NT2/D1 (cell line): ENCODE results near the gene MLLT3.

Source experiments
- DNase-seq: peaks from one replicate; pipeline ENCODE4 v3.0.0-alpha.2; 2011; ENCODE audit warnings: low read depth, low spot score
- H3K27me3 ChIP-seq: 2 replicates; pipeline ENCODE4 v1.6.0; 2011; ENCODE audit warnings: mild to moderate bottlenecking; ENCODE audit not compliant: insufficient read length, insufficient read depth
- H3K36me3 ChIP-seq: 2 replicates; pipeline ENCODE4 v1.6.1; 2011; ENCODE audit warnings: mild to moderate bottlenecking, low read length, mixed read lengths; ENCODE audit not compliant: insufficient read depth, insufficient read length
- H3K4me1 ChIP-seq: 2 replicates; pipeline ENCODE4 v1.5.1; 2011; ENCODE audit not compliant: insufficient read depth, insufficient read length
- H3K4me3 ChIP-seq: 2 replicates; pipeline ENCODE4 v1.5.1; 2011; ENCODE audit warnings: low read depth; ENCODE audit not compliant: insufficient read length
- H3K9ac ChIP-seq: 2 replicates; pipeline ENCODE4 v1.6.0; 2011; ENCODE audit warnings: low read depth; ENCODE audit not compliant: insufficient read length
- H3K9me3 ChIP-seq: 2 replicates; pipeline ENCODE4 v1.5.1; 2011; ENCODE audit warnings: mild to moderate bottlenecking, low read length; ENCODE audit not compliant: insufficient read depth
- SUZ12 ChIP-seq: IDR thresholded peaks from 2 replicates; pipeline ENCODE4 v1.6.1; 2011; ENCODE audit not compliant: insufficient read length, insufficient read depth; ENCODE audit errors: extremely low read depth
- YY1 ChIP-seq: IDR thresholded peaks from 2 replicates; pipeline ENCODE4 v1.6.1; 2011; ENCODE audit not compliant: insufficient read length, insufficient read depth
- ZNF274 ChIP-seq: IDR thresholded peaks from 2 replicates; pipeline ENCODE4 v1.6.1; 2011; ENCODE audit warnings: mild to moderate bottlenecking, low read depth, low read length

Gene MLLT3

GRCh38 chr9:20619487-20620200, 2.7 kb downstream of the MLLT3 start:
- TF ChIP-seq ZNF274 (no peak), SUZ12 (no peak), YY1 (no peak)
- no peak for DNase-seq
- no peaks in the 10 kb centered on the region for H3K9me3 ChIP-seq
- H3K36me3 ChIP-seq: no peaks in the 10 kb centered on the region
- H3K4me1 ChIP-seq: peaks cover 7% of the 10 kb centered on the region
- H3K27me3 ChIP-seq: peaks cover 60% of the 10 kb centered on the region
- H3K9ac ChIP-seq: no peak overlapping the region
- H3K4me3 ChIP-seq: peak overlapping the region; percentile 66

- H3K4me1 ChIP-seq: peaks cover 5% of the 10 kb centered on the region
- H3K9me3 ChIP-seq: no peaks in the 10 kb centered on the region
- peaks cover 47% of the 10 kb centered on the region for H3K27me3 ChIP-seq
- no peaks in the 10 kb centered on the region for H3K36me3 ChIP-seq
- H3K9ac ChIP-seq: no peak overlapping the region
- no peak overlapping the region for H3K4me3 ChIP-seq
- no peak for DNase-seq
- no peak for TF ChIP-seq ZNF274
- no peak for TF ChIP-seq SUZ12
- no peak for TF ChIP-seq YY1
Measured at GRCh38 chr9:20618361-20618802, 3.9 kb downstream of the MLLT3 start.

- no peaks in the 10 kb centered on the region for H3K9me3 ChIP-seq
- peaks cover 38% of the 10 kb centered on the region for H3K27me3 ChIP-seq
- peaks cover 5% of the 10 kb centered on the region for H3K4me1 ChIP-seq
- TF ChIP-seq SUZ12: no peak
- TF ChIP-seq ZNF274: no peak
- TF ChIP-seq YY1: no peak
- no peak overlapping the region for H3K9ac ChIP-seq
- no peak for DNase-seq
- H3K36me3 ChIP-seq: no peaks in the 10 kb centered on the region
- H3K4me3 ChIP-seq: no peak overlapping the region
Measured at GRCh38 chr9:20616808-20617207, 5.5 kb downstream of the MLLT3 start.

GRCh38 chr9:20614602-20615216, 7.6 kb downstream of the MLLT3 start:
- Histone ChIP-seq H3K27me3 (peaks cover 17% of the 10 kb centered on the region), H3K4me1 (no peaks in the 10 kb centered on the region), H3K9ac (no peak overlapping the region), H3K4me3 (no peak overlapping the region), H3K9me3 (no peaks in the 10 kb centered on the region), H3K36me3 (no peaks in the 10 kb centered on the region)
- no peak for DNase-seq
- TF ChIP-seq SUZ12: no peak
- no peak for TF ChIP-seq ZNF274
- TF ChIP-seq YY1: no peak

GRCh38 chr9:20611691-20612287, 10.5 kb downstream of the MLLT3 start:
- no peaks in the 10 kb centered on the region for H3K27me3 ChIP-seq
- H3K4me1 ChIP-seq: no peaks in the 10 kb centered on the region
- DNase-seq: no peak
- TF ChIP-seq YY1 (no peak), ZNF274 (no peak), SUZ12 (no peak)
- no peak overlapping the region for H3K9ac ChIP-seq
- H3K9me3 ChIP-seq: no peaks in the 10 kb centered on the region
- H3K36me3 ChIP-seq: no peaks in the 10 kb centered on the region
- no peak overlapping the region for H3K4me3 ChIP-seq

- Histone ChIP-seq H3K36me3 (no peaks in the 10 kb centered on the region), H3K9me3 (no peaks in the 10 kb centered on the region), H3K9ac (no peak overlapping the region), H3K4me1 (no peaks in the 10 kb centered on the region), H3K4me3 (no peak overlapping the region), H3K27me3 (no peaks in the 10 kb centered on the region)
- DNase-seq: no peak
- no peak for TF ChIP-seq SUZ12
- no peak for TF ChIP-seq YY1
- TF ChIP-seq ZNF274: no peak
Measured at GRCh38 chr9:20610591-20610990, 11.7 kb downstream of the MLLT3 start.

- no peak for TF ChIP-seq ZNF274
- no peak for TF ChIP-seq SUZ12
- Histone ChIP-seq H3K4me1 (no peaks in the 10 kb centered on the region), H3K9me3 (no peaks in the 10 kb centered on the region), H3K36me3 (no peaks in the 10 kb centered on the region), H3K9ac (no peak overlapping the region), H3K27me3 (no peaks in the 10 kb centered on the region), H3K4me3 (no peak overlapping the region)
- no peak for DNase-seq
Measured at GRCh38 chr9:20608582-20608981, 13.7 kb downstream of the MLLT3 start.
